DMS79 treated with DMSO at 0.1 percent for 48 hours (cell line): Measurements from ENCODE around the gene MOB3C.

ENCODE experiments used
- DNase-seq: peaks from one replicate; lab custom pipeline; 2025; lab: John Stamatoyannopoulos, UW

Gene MOB3C

GRCh38 chr1:46606255-46606965 lies 10.2 kb downstream of the MOB3C start:
- peak; percentile 88 for DNase-seq

- DNase-seq, result no peak
Observed at GRCh38 chr1:46605232-46605631, 11.4 kb downstream of the MOB3C start.

- DNase-seq, result peak; percentile 98
Observed at GRCh38 chr1:46603858-46604549, 12.6 kb downstream of the MOB3C start, which contains the start of gene MKNK1. Gene MKNK1 (minus strand): TSS chr1:46604268. CDS start chr1:46583327, 20,941 bp downstream.

GRCh38 chr1:46603481-46603857 lies 13.1 kb downstream of the MOB3C start:
- DNase-seq, result peak; percentile 46

GRCh38 chr1:46601257-46602007 lies 15.2 kb downstream of the MOB3C start:
- no peak for DNase-seq

- DNase-seq, result no peak
Observed at GRCh38 chr1:46599059-46599970, 17.3 kb downstream of the MOB3C start.

GRCh38 chr1:46596846-46597245 lies 19.8 kb downstream of the MOB3C start:
- no peak for DNase-seq

GRCh38 chr1:46596036-46596435 lies 20.6 kb downstream of the MOB3C start:
- DNase-seq, result no peak

GRCh38 chr1:46595127-46595526 lies 21.5 kb downstream of the MOB3C start:
- no peak for DNase-seq

GRCh38 chr1:46594063-46594462 lies 22.5 kb downstream of the MOB3C start:
- no peak for DNase-seq

- DNase-seq, result no peak
Observed at GRCh38 chr1:46592823-46593222, 23.8 kb downstream of the MOB3C start.

- no peak for DNase-seq
Observed at GRCh38 chr1:46589529-46589928, 27.1 kb downstream of the MOB3C start.

GRCh38 chr1:46587069-46587468 lies 29.5 kb downstream of the MOB3C start:
- no peak for DNase-seq

GRCh38 chr1:46585312-46585938 lies 31.2 kb downstream of the MOB3C start:
- no peak for DNase-seq

GRCh38 chr1:46583494-46583893 lies 33.1 kb downstream of the MOB3C start:
- DNase-seq, result no peak

GRCh38 chr1:46582972-46583371 lies 33.6 kb downstream of the MOB3C start:
- DNase-seq, result no peak

GRCh38 chr1:46581681-46582455 lies 34.7 kb downstream of the MOB3C start:
- no peak for DNase-seq

GRCh38 chr1:46580140-46580903 lies 36.3 kb downstream of the MOB3C start:
- DNase-seq, result no peak

GRCh38 chr1:46577671-46578070 lies 38.9 kb downstream of the MOB3C start:
- no peak for DNase-seq

- no peak for DNase-seq
Observed at GRCh38 chr1:46576596-46576995, 40.0 kb downstream of the MOB3C start.
